Subcutaneous adipose tissue (tissue), 4 donors: ENCODE results near the gene ARHGAP10. TPM values are rescaled to one million over a fixed set of nuclear protein-coding genes. Genes with fewer than 3 reads are reported as not detected.

Source experiments
- total RNA-seq, 4 donors: library from RNA; depleted of rRNA; stranded (reverse); fragments of >200 nt; gene quantifications; one replicate each; pipeline ENCODE4 v1.1.0, GENCODE V29; 2016
- TF ChIP-seq, protein P1 (sequence below): fragments of 450-650 bp; IDR thresholded peaks from one replicate; pipeline ENCODE4 v1.5.1; 2016; ENCODE audit warnings: low read depth, mild to moderate bottlenecking, control low read depth, antibody characterized with exemption, moderate library complexity

The ARHGAP10 gene
- total RNA-seq, 4 donors from 2014 or later: 77.1 to 129 (median 98.1) TPM

- TF ChIP-seq, protein P1, sequence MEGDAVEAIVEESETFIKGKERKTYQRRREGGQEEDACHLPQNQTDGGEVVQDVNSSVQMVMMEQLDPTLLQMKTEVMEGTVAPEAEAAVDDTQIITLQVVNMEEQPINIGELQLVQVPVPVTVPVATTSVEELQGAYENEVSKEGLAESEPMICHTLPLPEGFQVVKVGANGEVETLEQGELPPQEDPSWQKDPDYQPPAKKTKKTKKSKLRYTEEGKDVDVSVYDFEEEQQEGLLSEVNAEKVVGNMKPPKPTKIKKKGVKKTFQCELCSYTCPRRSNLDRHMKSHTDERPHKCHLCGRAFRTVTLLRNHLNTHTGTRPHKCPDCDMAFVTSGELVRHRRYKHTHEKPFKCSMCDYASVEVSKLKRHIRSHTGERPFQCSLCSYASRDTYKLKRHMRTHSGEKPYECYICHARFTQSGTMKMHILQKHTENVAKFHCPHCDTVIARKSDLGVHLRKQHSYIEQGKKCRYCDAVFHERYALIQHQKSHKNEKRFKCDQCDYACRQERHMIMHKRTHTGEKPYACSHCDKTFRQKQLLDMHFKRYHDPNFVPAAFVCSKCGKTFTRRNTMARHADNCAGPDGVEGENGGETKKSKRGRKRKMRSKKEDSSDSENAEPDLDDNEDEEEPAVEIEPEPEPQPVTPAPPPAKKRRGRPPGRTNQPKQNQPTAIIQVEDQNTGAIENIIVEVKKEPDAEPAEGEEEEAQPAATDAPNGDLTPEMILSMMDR: no peak
Observed at GRCh38 chr4:147760695-147761094, 28.8 kb downstream of the ARHGAP10 start.

GRCh38 chr4:147761218-147761883 is 29.5 kb downstream of the ARHGAP10 start:
- TF ChIP-seq, protein P1: no peak

DNA sequence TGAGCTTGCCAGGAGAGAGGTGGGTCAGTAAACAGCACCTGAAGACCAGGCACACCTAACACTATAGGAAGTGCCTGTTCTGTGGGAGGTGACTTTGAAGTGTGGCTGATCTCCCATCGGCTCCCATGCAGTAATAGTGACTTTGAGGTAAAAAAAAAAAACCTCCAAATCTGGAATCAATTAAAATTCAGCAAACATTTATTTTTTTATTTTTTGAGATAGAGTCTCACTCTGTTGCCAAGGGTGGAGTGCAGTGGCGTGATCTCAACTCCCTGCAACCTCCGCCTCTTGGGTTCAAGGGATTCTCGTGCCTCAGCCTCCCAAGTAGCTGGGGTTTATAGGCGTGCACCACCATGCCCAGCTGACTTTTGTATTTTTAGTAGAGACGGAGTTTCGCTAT is 32.4 kb downstream of the ARHGAP10 start:
- TF ChIP-seq, protein P1: no peak

DNA sequence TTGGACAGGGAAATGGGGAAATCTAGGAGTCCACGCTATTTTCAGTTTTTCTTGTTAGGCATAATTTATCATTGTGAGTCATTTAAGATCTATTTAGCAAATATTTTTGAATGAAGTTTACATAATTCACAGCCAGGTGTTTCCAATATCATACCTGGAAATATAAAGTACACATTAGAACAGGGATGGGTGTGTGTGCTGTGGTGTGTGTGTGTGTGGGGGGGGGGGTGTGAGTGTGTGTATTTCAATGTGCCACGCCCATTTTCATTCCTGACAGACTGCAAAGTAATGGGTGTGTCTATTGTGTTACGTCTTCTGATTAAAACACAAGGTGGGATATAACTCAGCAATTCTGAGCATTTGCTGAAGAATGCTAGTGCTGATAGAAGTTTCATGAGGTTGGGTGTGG is 33.2 kb downstream of the ARHGAP10 start:
- TF ChIP-seq, protein P1: no peak

DNA sequence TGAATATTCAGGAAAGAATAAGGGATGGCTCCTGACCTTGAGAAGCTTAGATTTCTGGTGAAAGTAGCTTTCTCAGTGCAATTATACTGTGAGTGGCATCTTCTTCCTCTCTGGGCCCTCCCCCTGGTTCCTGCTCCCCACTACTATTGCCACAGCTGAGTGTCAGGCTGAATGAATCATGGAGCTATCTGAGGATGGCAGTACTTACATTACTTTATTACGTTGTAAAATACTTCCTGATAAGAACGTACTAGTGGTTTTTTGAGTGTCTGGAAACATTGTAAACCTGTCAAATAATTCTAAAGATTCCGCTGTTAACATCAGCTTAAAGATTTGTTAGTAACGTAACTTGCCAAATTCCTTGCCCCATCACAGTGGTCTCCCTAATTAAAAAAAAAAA is 36.2 kb downstream of the ARHGAP10 start:
- TF ChIP-seq, protein P1: no peak

- TF ChIP-seq, protein P1: no peak
Observed at GRCh38 chr4:147769386-147769785, 37.5 kb downstream of the ARHGAP10 start.

DNA sequence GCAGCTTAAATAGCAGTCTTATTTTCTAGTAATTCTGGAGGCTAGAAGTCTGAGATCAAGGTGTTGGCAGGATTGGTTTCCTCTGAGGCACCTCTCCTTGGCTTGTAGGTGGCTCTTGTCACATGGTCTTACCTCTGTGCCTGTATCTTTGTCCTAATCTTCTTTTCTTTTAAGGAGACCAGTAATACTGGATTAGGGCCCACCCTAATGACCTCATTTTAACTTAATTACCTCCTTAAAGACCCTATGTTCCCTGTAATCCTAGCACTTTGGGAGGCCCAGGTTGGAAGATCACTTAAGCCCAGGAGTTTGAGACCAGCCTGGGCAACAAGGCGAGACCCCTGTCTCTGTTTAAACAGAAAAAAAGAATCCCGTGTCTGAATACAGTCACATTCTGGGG is 38.9 kb downstream of the ARHGAP10 start:
- TF ChIP-seq, protein P1: no peak
